ENCODE measurements around the gene ZNF333.
A peak's percentile ranks its signal among the peaks of the same experiment; 100 is the strongest.

The ZNF333 gene

GRCh38 chr19:14770944-14771839 is 81.3 kb downstream of the ZNF333 start (continued):
- TF ChIP-seq ZBTB11 (tag by site-specific recombination; conservative IDR thresholded peaks at IDR 0.05; ENCODE audit: low read depth) (peak; percentile 43; the same call in 1 of the 2 replicates), ZNF518A (tag by site-specific recombination; conservative IDR thresholded peaks at IDR 0.05; ENCODE audit: low read depth) (peak; percentile 76), ZNF558 (tag by site-specific recombination; IDR thresholded peaks at IDR 0.05) (0 out of 2 replicates have a peak, but pooled peaks have one; percentile 39), ZBTB44 (tag by site-specific recombination; IDR thresholded peaks at IDR 0.05) (no peak), ZNF623 (tag by site-specific recombination; IDR thresholded peaks at IDR 0.05) (peak; percentile 56), ZNF19 (tag by site-specific recombination; IDR thresholded peaks at IDR 0.05; ENCODE audit: low read depth) (no peak), ZNF610 (tag by site-specific recombination; IDR thresholded peaks at IDR 0.05; ENCODE audit: borderline replicate concordance) (no peak), ZNF266 (tag by site-specific recombination; IDR thresholded peaks at IDR 0.05; ENCODE audit: low read depth) (peak; percentile 51; the same call in 1 of the 2 replicates), ZSCAN5A (tag by site-specific recombination; IDR thresholded peaks at IDR 0.05) (no peak), ZNF426 (tag by site-specific recombination; IDR thresholded peaks at IDR 0.05) (peak; percentile 60), ZNF792 (tag by site-specific recombination; IDR thresholded peaks at IDR 0.05) (no peak), KLF8 (tag by site-specific recombination; IDR thresholded peaks at IDR 0.05) (no peak), ZNF747 (tag by site-specific recombination; IDR thresholded peaks at IDR 0.05) (no peak), ZNF202 (tag by site-specific recombination; IDR thresholded peaks at IDR 0.05; ENCODE audit: borderline replicate concordance) (0 out of 2 replicates have a peak, but pooled peaks have one; percentile 49), ZNF394 (tag by site-specific recombination; IDR thresholded peaks at IDR 0.05; ENCODE audit: borderline replicate concordance) (peak; percentile 79; the same call in 1 of the 2 replicates)

Measured in HEK293 (cell line).